ENCODE measurements around the gene BCL2A1.
"Not testable (repeated sequence)": the region's sequence is repeated elsewhere in the genome, so short reads cannot be mapped to it uniquely, and the experiment has no call there.

BCL2A1 gene

GRCh38 chr15:79970624-79971434, at the start of gene BCL2A1:
TSS of gene BCL2A1 (minus strand) at chr15:79971196. CDS start at chr15:79971119, 77 bp downstream.
- H3K36me3 ChIP-seq (ENCODE audit: insufficient read depth, low read length), result no peaks in the 10 kb centered on the region
- H3K4me1 ChIP-seq (ENCODE audit: insufficient read depth, low read length), result no peaks in the 10 kb centered on the region
- H3K4me3 ChIP-seq (ENCODE audit: low read length), result no peak within 1 kb of the TSS
- H3K9me3 ChIP-seq (ENCODE audit: low read length), result no peaks in the 10 kb centered on the region
- no peaks in the 10 kb centered on the region for H3K27me3 ChIP-seq (ENCODE audit: insufficient read depth, low read length)
- no peak within 1 kb of the TSS for H2AFZ ChIP-seq (ENCODE audit: low read depth, low read length)

- peaks cover under 1% of the 10 kb centered on the region for H3K4me1 ChIP-seq (ENCODE audit: insufficient read depth, low read length)
- no peak overlapping the region for H3K4me3 ChIP-seq (ENCODE audit: low read length)
- no peak overlapping the region for H2AFZ ChIP-seq (ENCODE audit: low read depth, low read length)
- H3K27me3 ChIP-seq (ENCODE audit: insufficient read depth, low read length), result no peaks in the 10 kb centered on the region
- no peaks in the 10 kb centered on the region for H3K9me3 ChIP-seq (ENCODE audit: low read length)
- H3K36me3 ChIP-seq (ENCODE audit: insufficient read depth, low read length), result no peaks in the 10 kb centered on the region
Observed at GRCh38 chr15:80020731-80021130, 49.7 kb upstream of the BCL2A1 start.

GRCh38 chr15:80020149-80020548, 49.2 kb upstream of the BCL2A1 start:
- H3K4me3 ChIP-seq (ENCODE audit: low read length); H3K9me3 ChIP-seq (ENCODE audit: low read length); H3K36me3 ChIP-seq (ENCODE audit: insufficient read depth, low read length); H3K27me3 ChIP-seq (ENCODE audit: insufficient read depth, low read length); H2AFZ ChIP-seq (ENCODE audit: low read depth, low read length); H3K4me1 ChIP-seq (ENCODE audit: insufficient read depth, low read length): not testable (repeated sequence)

GRCh38 chr15:80019168-80019745, 48.3 kb upstream of the BCL2A1 start:
- Histone ChIP-seq H3K4me1 (ENCODE audit: insufficient read depth, low read length) (no peaks in the 10 kb centered on the region), H2AFZ (ENCODE audit: low read depth, low read length) (no peak overlapping the region), H3K4me3 (ENCODE audit: low read length) (no peak overlapping the region), H3K27me3 (ENCODE audit: insufficient read depth, low read length) (no peaks in the 10 kb centered on the region), H3K9me3 (ENCODE audit: low read length) (no peaks in the 10 kb centered on the region), H3K36me3 (ENCODE audit: insufficient read depth, low read length) (no peaks in the 10 kb centered on the region)

- H3K4me1 ChIP-seq (ENCODE audit: insufficient read depth, low read length), result not testable (repeated sequence)
Observed at GRCh38 chr15:80017139-80017538, 46.1 kb upstream of the BCL2A1 start.

GRCh38 chr15:80016506-80016905, 45.5 kb upstream of the BCL2A1 start:
- not testable (repeated sequence) for H3K36me3 ChIP-seq (ENCODE audit: insufficient read depth, low read length); H3K9me3 ChIP-seq (ENCODE audit: low read length); H3K4me1 ChIP-seq (ENCODE audit: insufficient read depth, low read length); H3K27me3 ChIP-seq (ENCODE audit: insufficient read depth, low read length); H2AFZ ChIP-seq (ENCODE audit: low read depth, low read length); H3K4me3 ChIP-seq (ENCODE audit: low read length)

More at GRCh38 chr15:80017139-80017538, 46.1 kb upstream of the BCL2A1 start:
- not testable (repeated sequence) for H2AFZ ChIP-seq (ENCODE audit: low read depth, low read length); H3K27me3 ChIP-seq (ENCODE audit: insufficient read depth, low read length); H3K36me3 ChIP-seq (ENCODE audit: insufficient read depth, low read length); H3K4me3 ChIP-seq (ENCODE audit: low read length); H3K9me3 ChIP-seq (ENCODE audit: low read length)

DNA sequence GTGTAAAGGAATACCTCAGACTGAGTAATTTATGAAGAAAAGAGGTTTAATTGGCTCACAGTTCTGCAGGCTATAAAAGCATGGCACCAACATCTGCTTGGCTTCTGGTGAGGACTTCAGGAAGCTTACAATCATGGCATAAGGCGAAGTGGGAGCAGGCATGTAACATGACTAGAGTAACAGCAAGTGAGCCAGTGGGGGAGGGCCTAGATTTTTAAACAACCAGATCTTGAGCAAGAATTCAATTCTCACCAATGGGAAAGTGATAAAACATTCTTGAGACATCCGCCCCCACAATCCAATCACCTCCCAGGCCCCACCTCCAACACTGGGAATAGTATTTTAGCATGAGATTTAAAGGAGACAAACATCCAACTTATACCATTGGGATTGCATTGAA, 44.2 kb upstream of the BCL2A1 start:
- Histone ChIP-seq H3K4me3 (ENCODE audit: low read length) (no peak overlapping the region), H3K36me3 (ENCODE audit: insufficient read depth, low read length) (no peaks in the 10 kb centered on the region), H3K4me1 (ENCODE audit: insufficient read depth, low read length) (no peaks in the 10 kb centered on the region), H2AFZ (ENCODE audit: low read depth, low read length) (no peak overlapping the region), H3K9me3 (ENCODE audit: low read length) (no peaks in the 10 kb centered on the region), H3K27me3 (ENCODE audit: insufficient read depth, low read length) (no peaks in the 10 kb centered on the region)

GRCh38 chr15:80014186-80014585, 43.2 kb upstream of the BCL2A1 start:
- not testable (repeated sequence) for H3K27me3 ChIP-seq (ENCODE audit: insufficient read depth, low read length); H3K9me3 ChIP-seq (ENCODE audit: low read length); H3K4me3 ChIP-seq (ENCODE audit: low read length); H3K4me1 ChIP-seq (ENCODE audit: insufficient read depth, low read length); H3K36me3 ChIP-seq (ENCODE audit: insufficient read depth, low read length); H2AFZ ChIP-seq (ENCODE audit: low read depth, low read length)

- Histone ChIP-seq H3K4me1 (ENCODE audit: insufficient read depth, low read length) (no peaks in the 10 kb centered on the region), H3K4me3 (ENCODE audit: low read length) (no peak overlapping the region), H3K9me3 (ENCODE audit: low read length) (no peaks in the 10 kb centered on the region), H3K27me3 (ENCODE audit: insufficient read depth, low read length) (no peaks in the 10 kb centered on the region), H3K36me3 (ENCODE audit: insufficient read depth, low read length) (no peaks in the 10 kb centered on the region), H2AFZ (ENCODE audit: low read depth, low read length) (no peak overlapping the region)
Observed at GRCh38 chr15:80012060-80012726, 41.2 kb upstream of the BCL2A1 start.

DNA sequence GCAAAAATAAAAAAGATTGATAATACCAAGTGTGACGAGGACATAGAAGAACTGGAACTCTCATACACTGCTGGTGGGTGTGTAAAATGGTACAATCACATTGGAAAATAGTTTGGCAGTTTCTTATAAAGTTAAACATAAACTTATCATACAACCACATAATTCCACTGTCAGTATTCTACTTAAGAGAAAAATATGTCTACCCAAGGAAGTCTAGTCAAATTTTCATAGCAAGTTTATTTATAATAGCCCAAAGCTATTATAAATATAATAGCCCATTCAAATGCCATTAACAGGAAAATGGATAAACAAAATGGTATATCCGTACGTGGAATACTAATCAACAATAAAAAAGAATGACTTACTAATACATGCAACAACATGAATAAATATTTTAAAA, 40.6 kb upstream of the BCL2A1 start:
- no peak overlapping the region for H2AFZ ChIP-seq (ENCODE audit: low read depth, low read length)
- no peak overlapping the region for H3K4me3 ChIP-seq (ENCODE audit: low read length)
- H3K36me3 ChIP-seq (ENCODE audit: insufficient read depth, low read length), result no peaks in the 10 kb centered on the region
- no peaks in the 10 kb centered on the region for H3K27me3 ChIP-seq (ENCODE audit: insufficient read depth, low read length)
- H3K9me3 ChIP-seq (ENCODE audit: low read length), result no peaks in the 10 kb centered on the region
- no peaks in the 10 kb centered on the region for H3K4me1 ChIP-seq (ENCODE audit: insufficient read depth, low read length)

- H3K9me3 ChIP-seq (ENCODE audit: low read length); H2AFZ ChIP-seq (ENCODE audit: low read depth, low read length); H3K4me3 ChIP-seq (ENCODE audit: low read length); H3K36me3 ChIP-seq (ENCODE audit: insufficient read depth, low read length); H3K4me1 ChIP-seq (ENCODE audit: insufficient read depth, low read length); H3K27me3 ChIP-seq (ENCODE audit: insufficient read depth, low read length): not testable (repeated sequence)
Observed at GRCh38 chr15:80011041-80011523, 40.1 kb upstream of the BCL2A1 start.

GRCh38 chr15:80010131-80010673, 39.2 kb upstream of the BCL2A1 start:
- no peaks in the 10 kb centered on the region for H3K4me1 ChIP-seq (ENCODE audit: insufficient read depth, low read length)
- no peaks in the 10 kb centered on the region for H3K9me3 ChIP-seq (ENCODE audit: low read length)
- H3K27me3 ChIP-seq (ENCODE audit: insufficient read depth, low read length), result no peaks in the 10 kb centered on the region
- no peaks in the 10 kb centered on the region for H3K36me3 ChIP-seq (ENCODE audit: insufficient read depth, low read length)
- H3K4me3 ChIP-seq (ENCODE audit: low read length), result no peak overlapping the region
- no peak overlapping the region for H2AFZ ChIP-seq (ENCODE audit: low read depth, low read length)

DNA sequence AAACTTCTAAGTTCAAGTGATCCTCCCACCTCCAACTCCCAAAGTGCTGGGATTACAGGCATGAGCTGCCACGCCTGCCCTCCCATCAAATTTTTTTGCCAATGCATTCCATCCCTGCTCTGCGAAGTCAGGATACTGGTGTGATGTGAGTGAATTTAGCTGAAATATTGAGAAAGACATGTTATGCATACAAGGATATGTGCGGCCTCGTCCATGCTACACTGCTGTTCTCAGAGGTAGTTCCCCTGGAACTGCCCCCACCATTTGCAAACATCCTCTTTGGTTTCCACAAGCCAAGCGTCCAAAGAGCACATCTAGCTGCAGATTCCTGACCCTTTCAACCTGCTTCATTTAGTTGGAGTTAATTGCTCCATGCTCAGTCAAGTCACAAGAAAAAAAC, 36.5 kb upstream of the BCL2A1 start:
- H2AFZ ChIP-seq (ENCODE audit: low read depth, low read length), result no peak overlapping the region
- no peak overlapping the region for H3K4me3 ChIP-seq (ENCODE audit: low read length)
- H3K27me3 ChIP-seq (ENCODE audit: insufficient read depth, low read length), result no peaks in the 10 kb centered on the region
- H3K9me3 ChIP-seq (ENCODE audit: low read length), result no peaks in the 10 kb centered on the region
- H3K36me3 ChIP-seq (ENCODE audit: insufficient read depth, low read length), result no peaks in the 10 kb centered on the region
- H3K4me1 ChIP-seq (ENCODE audit: insufficient read depth, low read length), result no peaks in the 10 kb centered on the region

Measured in neuron (in vitro differentiated cells).